GM19043 (cell line): Measurements from ENCODE around the gene PDX1.

Experiments used
- ATAC-seq: cut with Tn5 transposase; IDR thresholded peaks from one replicate; pipeline ENCODE4 v1.9.1; 2021; ENCODE audit warnings: low read depth; ENCODE audit not compliant: unreplicated experiment

Gene PDX1

DNA sequence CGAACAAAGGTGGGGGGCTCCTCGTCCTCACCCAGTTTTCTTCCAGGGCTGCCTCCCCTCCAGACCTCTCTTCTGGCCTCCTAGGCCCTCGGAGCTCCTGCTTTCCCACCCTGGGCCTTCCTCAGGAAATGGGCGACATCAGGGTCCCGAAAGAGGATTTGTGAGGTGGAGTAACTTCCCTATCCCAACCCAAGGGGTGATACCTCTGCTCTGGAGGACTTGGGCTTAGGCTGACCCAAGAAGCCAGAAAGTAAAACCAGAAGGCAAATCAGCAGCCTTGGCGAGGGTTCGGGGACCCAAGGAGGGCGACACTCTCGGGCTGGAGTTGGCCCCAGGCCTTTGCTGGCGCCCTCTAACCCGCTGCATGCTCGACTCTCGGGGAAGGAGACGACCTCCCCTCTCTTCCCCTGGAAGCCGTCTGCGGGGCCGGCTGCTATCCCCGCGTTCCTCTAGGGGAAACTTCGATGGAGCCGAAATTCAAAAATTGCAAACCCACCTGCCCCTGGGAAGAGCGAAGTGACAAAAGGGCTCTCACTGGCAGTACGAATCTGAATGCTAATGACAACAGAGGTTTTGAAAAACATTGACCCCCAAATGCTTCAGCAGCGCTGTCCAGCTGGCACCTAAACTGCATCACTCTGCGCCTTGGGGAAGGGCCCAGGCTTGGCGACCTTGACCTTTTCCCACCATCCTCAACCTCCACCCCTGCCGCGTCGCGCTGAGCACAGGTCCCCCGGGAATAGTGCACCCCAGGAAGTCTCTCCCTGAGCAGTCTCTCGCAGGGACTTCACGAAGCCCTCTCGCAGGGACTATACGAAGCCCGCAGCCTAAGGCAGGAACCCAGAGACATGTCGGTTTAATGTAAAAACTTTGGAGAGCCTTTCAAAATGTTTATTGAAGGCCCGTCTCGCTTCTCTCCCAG, 2.4 kb downstream of the PDX1 start:
- ATAC-seq = no peak

DNA sequence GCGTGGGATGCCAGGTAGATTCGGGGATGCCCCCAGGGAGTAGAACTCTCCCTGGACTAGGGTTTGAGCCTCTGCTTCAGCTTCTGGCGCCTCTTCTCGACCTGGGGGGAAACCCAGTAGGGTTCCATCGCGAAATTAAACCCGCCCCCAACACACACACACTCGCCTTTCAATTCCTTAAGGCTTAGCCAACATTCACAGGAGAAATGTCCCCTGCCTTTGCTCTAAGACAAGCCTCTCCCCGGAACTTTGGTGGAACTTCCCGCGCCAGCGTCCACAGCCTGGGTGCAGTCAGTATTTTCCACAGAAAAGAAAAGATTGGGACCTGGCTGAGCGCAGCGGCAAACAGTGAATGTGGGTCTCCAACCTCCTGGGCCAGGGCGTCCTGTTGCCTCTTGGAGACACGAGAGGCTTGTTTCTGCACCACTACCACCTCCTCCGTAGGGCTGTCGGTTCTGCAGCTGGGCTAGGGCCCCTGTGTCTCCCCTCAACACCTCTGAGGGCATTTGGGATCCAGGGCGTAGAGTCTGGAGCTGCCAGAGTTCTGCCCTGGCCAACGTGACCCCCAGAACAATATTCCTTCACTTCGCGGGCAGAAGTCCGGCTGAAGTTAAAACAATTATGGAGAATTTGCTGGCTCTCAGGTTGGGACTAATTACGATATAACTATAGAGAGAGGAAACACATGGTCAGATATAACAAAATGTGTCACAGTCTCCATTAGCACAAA, 3.2 kb downstream of the PDX1 start:
- ATAC-seq = no peak

GRCh38 chr13:27923794-27924528, 4.2 kb downstream of the PDX1 start:
- no peak for ATAC-seq

- ATAC-seq = no peak
Measured at GRCh38 chr13:27924529-27925141, 4.8 kb downstream of the PDX1 start.

- no peak for ATAC-seq
Measured at GRCh38 chr13:27925220-27925991, 5.6 kb downstream of the PDX1 start.

DNA sequence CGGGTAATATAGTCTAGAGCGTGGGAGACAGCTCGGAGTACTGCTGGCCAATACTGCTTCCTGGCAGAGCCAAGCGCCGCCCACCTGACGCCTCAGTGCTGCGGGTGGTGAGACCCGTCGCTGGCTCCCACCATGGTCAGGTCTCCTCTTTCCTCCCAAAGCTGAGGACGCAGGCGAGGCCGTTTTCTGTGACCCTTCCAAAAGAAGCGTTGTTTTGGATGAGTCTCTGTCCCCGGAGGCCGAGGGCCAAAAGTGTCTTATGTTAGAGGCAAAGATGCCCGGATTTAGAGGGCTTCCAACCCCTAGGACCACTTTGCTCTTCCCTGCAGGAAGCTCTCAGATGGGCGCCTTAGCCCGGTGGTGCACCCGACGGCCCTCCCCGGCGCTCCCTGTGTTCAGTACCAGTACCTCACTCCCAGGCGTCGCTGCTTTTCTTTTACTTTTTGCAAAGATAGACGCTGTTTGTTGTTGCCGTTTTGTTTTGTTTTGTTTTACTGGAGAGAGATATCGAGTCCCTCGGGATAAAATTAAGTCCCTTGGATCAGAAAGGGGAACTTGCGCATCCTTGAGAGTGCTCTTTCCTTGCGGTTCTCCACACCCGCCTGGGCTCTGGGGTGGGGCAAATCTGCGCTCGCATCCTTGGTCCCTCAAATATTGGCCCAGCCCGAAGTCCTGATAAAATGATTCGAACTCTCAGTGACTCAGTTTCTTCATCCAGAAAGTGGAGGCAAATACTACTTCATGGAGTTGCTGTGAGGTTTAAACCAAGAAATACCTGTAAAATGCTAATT, 7.0 kb downstream of the PDX1 start:
- no peak for ATAC-seq

DNA sequence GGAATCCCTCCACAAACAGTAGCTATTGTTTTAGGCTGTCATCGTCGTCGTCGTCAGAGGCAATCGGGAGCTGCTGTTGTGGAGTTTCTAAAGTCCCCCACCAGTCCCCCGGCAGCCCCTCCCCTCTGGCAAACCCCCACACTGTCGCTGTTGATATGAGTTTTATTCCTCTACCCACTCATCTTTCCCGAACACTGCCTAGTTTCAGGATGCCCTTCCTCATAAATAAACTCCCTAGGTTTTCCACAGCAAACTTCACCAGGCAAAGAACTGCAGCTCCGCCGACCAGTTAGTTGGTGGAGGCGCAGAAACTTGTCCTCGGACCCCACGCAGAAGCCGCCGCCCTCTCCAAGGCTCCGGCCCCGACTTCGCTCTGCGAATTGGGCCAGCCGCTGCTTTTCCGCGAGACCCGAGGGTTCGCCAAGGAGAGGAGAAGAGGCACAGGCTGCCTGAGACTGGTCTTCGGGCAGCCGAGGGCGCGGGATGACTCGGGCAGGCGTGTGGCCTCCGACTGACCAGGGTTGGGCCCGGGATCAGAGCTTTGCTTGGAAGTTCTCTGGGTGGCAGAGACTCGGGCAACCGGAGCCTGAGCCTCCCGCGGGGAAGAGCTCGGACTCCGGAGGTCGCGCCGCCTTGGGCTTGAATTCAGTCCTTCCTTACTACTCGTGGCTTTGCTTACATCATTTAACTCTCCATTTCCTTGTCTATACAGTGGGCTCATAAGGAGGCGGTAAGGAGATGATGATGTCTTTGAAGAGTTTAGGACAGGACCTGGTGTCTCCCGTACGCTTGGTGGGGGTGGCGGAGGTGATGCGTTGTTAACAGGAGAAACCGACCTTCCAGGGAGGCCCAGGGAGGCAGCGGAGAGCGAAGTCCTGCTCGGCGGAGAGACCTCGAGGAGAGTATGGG, 7.9 kb downstream of the PDX1 start:
- ATAC-seq = no peak

- no peak for ATAC-seq
Measured at GRCh38 chr13:27928353-27928804, 8.6 kb downstream of the PDX1 start.

GRCh38 chr13:27928805-27929753, 9.3 kb downstream of the PDX1 start:
- ATAC-seq = no peak

GRCh38 chr13:27929868-27930267, 10.1 kb downstream of the PDX1 start:
- ATAC-seq = no peak

- ATAC-seq = no peak
Measured at GRCh38 chr13:27933118-27933517, 13.3 kb downstream of the PDX1 start.

- no peak for ATAC-seq
Measured at GRCh38 chr13:27933580-27934328, 14.0 kb downstream of the PDX1 start.

- ATAC-seq = no peak
Measured at GRCh38 chr13:27942972-27943371, 23.2 kb downstream of the PDX1 start.

- ATAC-seq = no peak
Measured at GRCh38 chr13:27952876-27953675, 33.3 kb downstream of the PDX1 start.

DNA sequence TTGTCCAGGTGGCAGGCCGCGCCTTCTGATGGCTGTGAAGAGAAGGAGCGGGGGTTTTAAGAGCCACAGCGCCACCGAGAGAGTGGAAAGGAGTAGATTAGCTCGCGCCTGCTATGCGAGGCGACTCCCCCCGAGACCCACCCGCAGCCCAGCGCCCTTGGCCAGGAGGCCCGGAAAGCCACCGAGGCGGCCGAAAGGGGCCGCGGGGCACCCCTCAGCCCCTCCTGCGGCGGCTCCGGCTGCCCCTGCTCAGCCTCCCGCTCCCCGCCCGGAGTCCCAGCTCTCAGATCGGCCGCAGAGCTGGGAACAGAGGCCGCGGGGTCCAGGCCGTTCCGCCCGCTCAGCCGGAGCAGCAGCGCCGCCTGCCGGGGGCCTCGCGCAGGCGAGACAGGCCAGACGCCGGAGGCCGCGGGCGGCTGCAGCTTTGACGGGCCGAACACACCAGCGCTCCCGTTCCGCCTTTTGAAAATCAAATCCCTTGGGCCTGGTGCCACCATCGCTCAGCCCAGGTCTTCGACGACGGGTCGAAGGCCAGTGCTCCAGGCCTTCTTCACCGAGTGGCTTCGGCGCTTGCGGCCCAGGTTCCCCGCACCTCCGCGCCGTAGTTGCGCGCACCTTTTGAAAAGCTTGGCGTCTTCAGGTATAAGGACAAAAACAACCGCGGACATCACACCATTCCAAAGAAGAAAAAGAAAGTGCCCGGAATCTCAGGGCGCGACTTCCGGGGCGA, 34.0 kb downstream of the PDX1 start:
- ATAC-seq = peak; percentile 77
